Epidermal melanocyte (primary cell): ENCODE measurements around the gene SLC30A9.

Experiments
- DNase-seq: peaks from one replicate; pipeline ENCODE4 v3.0.0; 2011; ENCODE audit warnings: low spot score; ENCODE audit not compliant: insufficient read length

SLC30A9 gene

DNA sequence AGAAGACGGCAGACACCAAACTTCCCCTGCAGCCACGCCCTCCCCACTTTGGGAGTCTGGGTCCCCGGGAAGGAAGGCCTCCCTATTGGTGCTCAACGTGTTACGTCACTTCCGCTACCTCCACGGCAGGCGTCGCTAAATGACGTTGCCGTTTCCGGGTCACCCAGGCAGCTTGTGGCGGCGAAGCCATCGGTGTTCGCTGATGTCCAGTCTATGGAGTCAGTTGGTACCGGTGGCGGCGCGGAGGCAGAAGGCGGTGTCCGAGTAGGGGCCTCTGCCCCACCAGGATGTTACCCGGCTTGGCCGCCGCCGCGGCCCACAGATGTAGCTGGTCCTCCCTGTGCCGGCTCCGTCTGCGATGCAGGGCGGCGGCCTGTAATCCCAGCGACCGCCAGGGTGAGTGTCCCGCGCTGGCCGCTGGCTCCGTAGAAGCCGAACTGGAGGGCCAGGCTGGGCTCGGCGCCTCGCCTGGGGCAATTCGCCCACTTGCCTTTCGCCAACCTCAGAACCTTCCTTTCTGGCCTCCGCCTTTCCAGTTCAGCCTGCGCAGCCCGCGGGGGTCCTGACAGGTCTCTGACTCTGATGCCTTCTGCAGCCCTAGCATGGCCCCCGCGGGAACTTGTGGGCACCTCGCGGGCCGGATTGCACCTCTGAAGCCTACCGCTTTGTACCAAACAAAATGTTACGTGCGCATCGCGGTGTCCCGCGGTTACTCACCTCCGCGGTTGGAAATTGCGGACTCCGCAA is at the start of gene SLC30A9:
Gene SLC30A9 (plus strand): TSS at position 166 of the 747 bp plus-strand sequence. CDS start 122 bp downstream, at position 288.
- peak; percentile 99 for DNase-seq

DNA sequence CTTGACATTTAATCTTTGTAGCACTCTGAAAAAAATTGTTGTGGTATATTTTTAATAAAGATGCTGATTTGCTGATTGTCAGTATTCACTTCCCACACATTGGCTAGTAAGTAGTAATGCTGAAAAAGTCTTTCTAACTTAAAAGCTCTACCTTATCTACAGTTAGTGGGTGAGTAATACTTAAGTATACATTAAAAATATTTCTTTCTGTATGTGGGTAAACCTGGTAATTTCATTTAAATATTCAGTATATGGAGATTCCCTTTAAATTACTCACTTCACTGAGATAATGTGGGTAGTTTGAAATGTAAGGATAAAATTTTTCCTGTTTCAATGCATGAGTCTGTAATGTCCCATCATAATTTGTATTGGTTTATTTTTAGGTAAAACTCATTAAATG is 49.5 kb upstream of the SLC30A9 start:
- DNase-seq: no peak

DNA sequence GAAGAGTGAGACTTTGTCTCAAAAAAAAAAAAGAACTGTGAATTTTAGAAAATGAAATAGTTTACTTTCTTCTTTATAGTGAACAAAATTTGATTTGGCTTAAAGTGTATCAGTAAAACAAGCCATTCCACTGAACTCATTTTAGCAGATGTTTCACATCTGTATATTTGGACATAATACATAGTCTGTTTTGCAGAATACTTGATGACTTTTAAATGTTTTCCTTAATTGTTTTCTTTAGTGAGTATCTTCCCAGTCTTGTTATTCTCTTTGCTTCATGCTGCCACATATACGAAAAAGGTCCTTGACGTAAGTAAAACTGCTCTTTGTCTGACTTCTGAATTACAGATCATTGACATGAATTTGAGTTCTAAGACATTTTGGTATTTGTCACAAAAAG is 46.8 kb upstream of the SLC30A9 start:
- DNase-seq: no peak

DNA sequence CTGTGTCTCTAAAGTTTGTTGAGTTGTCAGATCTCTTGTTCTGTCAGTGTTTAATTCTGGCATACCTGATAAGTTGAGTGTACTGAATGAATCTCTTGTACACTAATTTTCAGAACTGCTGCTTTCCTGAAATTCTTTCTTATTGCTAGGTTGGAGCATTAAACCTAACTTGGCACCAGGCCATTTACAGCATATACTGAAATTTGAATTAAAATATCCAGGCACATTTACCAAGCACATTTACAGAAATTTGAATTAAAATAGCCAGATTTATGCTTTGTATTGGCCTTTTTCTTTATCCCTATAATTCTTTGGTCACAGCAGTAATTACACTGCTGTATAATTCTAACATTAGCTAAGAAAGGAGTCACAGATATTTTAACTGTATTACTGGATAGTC is 46.2 kb upstream of the SLC30A9 start:
- no peak for DNase-seq

DNA sequence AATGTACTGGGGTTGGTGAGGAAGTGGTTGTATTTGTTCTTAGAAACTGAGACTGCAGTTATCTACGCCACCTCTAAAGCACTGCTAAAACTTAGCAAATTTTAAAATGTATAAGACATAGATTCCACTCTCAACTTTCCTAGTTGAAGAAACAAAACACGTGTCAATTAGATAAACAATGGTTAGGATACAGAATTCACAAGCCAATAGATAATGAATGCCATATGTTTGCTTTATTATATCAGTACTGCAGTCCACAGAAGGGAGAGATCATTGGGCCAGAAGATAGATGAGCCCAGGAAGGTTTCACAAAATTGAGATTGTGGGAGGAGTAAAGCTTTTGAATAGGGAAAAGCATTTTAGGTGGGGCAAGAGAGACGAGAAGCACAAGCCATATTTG is 40.8 kb upstream of the SLC30A9 start:
- DNase-seq: no peak

DNA sequence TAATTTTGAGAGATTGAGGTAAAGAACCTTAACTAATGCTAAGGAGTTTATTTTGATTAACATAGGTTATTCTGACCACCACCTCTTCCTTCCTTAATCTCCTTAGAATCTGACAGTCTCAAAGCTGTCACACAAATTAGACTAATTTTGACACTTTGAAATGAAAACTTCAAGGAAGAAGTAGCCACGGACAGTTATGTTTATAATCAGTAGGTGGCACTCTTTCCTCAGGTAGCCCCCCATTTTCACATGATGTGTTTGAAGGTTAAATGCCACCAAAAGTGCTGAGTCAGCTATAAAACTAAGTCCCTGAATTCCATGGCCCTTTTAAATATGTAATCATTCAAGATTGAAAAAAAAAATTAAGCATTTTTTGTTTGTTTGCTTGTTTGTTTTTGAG is 32.7 kb upstream of the SLC30A9 start:
- DNase-seq: no peak

DNA sequence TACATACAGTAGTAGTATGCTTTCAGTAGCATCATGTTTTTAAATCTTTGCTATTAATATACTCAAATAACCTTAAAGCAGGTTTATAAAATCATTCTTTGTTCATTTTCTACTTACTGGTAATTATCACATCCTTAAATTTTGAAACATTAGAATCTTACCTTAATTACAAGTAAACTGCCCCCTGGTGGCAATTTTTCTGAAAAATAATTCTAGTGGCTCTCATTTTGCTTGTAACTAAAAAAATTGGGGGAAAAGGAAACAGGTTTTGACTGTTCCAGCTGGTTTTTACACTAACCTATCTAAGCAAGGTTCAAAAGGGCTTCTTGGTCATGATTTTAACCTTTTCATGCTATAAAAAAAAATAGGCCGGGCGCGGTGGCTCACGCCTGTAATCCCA is 27.2 kb upstream of the SLC30A9 start:
- no peak for DNase-seq

DNA sequence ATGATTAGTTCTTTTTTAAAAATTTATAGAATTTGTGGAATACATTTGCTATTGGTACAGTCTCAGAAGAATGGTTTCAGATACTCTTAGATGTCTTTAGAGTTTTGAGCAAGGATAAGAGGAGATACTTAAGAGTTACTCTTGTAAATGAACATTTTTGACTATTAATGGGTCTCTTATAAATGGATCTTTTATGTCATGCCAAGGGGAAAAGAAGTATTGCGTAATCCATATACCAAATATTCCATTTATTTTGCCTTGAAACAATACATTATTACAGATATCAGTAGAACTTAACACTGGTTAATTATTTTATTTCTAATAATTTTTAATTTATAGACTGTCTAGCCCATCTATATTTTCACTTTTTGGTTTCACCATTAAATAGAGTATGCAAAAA is 25.9 kb upstream of the SLC30A9 start:
- no peak for DNase-seq

DNA sequence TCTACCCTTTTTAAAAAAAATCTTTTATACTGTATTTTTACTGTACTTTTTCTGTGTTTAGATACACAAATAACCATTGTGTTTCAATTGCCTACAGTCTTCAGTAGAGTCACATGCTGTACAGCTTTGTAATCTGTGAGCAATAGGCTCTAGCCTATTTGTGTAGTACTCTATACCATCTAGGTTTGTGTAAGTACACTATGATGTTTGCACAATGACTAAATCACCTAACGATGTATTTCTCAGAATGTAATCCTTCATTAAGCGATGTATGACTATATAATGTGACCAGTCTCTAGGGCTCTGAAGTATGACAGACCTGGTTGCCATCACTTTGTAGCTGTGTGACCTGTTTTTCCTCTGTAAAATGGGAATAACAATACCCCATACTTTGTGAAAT is 22.9 kb upstream of the SLC30A9 start:
- DNase-seq: no peak

DNA sequence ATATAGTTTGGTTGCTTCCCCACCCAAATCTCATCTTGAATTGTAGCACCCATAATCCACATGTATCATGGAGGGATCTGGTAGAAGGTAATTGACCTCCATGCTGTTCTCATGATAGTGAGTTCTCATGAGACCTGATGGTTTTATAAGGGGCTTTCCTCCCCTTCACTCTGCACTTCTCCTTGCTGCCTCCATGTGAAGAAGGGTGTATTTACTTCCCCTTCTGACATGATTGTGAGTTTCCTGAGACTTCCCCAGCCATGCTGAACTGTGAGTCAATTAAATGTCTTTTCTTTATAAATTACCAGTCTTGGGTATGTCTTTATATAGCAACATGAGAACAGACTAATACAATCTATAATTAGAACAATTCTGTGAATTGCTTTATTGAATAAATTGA is 20.7 kb upstream of the SLC30A9 start:
- DNase-seq: no peak

DNA sequence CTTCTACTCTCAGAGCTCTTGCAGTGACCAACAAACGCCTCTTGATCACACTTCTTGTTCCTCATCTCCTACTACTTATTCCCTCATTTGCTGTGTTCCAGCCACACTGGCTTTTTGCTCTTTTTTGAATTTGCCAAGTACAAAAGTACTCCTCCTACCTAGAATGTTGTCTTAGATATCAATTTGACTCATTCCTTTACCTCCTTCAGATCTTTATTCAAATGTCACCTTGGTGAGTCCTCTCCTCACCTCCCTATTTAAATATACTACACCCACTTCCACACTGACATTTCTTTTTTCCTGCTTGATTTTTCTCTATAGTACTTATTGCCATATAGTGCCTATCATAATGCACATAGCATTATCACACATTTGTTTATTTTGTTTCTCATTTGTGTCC is 15.0 kb upstream of the SLC30A9 start:
- DNase-seq: no peak

DNA sequence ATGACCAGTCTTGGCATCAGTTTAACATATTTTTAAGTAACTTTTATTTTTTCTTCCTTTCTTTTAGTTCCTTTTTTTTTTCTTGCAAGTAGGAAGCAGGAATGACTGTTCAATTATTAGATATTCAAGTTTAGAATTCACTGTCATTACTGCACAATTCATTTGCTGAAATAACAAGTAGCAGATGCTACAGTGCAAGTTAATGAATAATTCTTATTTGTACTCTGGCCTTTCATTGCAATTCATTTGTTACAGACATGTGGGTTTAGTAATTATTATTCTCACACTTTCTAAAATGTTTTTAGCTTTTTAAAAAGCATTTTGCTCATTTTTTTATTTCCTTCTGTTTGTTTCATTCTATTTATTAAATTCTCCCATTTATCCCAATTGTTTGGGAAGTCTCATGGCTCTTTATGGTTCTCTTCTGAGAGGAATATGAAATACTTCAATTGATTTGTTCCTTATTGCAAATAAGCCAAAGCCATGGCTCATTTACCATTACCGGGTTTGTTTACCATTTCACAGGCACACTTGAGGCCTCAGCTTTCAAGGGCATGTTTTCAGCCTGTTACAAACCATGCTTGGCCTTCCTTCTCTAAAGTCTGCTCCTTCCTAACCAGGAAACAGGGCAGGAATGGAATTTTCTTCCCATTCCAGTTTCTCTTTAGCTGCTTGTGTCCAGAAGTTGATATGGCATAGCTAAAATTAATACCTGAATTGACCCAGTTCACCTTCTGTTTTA is 13.4 kb upstream of the SLC30A9 start:
- DNase-seq: no peak

DNA sequence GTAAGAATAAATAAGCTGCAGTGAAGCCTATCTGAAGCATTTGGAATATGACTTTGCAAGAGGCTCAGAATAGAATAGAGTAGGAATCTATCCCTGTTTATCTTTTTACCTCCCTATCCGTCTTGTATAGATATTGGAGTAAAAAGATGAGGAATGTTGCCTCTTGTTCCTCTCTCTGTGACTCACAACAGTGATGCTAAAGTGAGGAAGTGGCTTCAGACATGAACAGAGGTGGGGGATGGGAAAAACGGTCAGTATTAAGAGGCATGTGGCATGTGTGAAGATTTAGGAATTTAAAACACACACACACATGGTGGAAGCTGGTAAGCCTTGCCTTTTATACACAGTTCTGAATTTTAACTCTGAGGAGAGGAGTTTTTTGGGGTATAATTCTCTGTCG is 12.6 kb upstream of the SLC30A9 start:
- no peak for DNase-seq

DNA sequence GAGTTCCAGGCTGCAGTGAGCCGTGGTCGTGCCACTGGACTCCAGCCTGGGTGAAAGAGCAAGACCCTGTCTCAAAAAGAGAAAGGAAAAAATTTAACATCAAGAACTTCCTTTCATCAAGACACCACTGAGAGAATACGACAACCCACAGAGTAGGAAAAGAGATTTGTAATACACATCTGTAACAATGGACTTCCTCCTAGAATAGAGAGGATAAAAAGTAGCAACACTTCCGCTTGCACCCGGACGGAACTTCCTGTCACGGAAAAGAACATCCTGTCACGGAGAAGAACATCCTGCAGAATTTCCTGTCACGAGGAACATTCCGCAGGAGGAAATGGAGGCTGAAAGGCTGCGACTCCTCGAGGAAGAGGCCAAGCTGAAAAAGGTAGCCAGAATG is 8.9 kb upstream of the SLC30A9 start, which contains the start of gene DCAF4L1:
Gene DCAF4L1 (plus strand): TSS at position 301 of the 400 bp plus-strand sequence. CDS start 37 bp downstream, at position 338.
- DNase-seq: no peak

DNA sequence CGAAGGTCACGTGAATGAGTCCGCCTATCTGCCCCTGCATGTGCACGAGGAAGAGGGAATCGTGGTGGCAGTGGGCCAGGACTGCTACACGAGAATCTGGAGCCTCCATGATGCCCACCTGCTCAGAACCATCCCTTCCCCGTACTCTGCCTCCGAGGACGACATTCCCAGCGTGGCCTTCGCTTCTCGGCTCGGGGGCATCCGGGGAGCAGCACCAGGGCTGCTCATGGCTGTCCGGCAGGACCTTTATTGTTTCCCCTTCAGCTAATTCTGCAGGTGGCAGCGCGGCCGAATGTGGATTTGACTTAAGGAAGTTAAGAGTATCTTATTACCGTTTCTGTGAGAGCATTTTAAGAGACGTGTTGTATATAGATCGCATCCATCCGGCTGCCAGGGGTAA is 7.6 kb upstream of the SLC30A9 start:
- DNase-seq: no peak

DNA sequence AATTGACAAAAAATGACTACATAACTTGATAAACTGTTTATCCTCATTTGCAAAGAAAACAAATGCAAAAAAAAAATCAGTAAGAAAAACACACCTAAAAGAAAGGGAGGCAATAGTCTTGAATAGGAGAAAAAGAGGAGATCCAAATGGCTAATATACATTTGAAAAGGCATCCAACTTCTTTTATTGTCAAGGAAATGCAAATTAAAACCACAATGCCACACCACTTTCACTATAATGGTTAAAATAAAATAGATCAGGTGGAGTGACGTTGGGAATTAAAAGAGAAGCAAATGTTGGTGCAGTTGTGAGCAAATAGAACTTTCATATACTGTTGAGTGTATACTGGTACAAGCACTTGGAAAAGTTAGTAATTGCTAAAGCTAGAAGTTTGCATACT is 5.2 kb upstream of the SLC30A9 start:
- no peak for DNase-seq

DNA sequence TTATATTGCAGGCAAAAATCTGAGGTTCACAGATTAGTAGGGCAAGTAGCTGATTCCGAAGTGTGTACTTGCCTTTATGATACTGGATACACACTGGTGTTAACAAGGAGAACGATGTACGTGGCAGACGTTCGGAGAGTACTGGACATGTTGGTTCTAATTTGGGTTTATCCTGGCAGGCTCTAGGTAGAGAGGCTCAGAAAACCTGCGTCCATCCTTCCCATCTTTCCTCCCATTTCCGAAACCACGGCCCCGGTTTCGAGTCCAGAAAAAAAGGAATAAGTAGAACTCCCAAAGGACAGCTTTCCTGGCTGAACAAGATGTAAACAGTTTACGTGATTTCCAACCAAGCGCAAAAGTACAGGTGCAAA is 351 bp upstream of the SLC30A9 start:
- no peak for DNase-seq

DNA sequence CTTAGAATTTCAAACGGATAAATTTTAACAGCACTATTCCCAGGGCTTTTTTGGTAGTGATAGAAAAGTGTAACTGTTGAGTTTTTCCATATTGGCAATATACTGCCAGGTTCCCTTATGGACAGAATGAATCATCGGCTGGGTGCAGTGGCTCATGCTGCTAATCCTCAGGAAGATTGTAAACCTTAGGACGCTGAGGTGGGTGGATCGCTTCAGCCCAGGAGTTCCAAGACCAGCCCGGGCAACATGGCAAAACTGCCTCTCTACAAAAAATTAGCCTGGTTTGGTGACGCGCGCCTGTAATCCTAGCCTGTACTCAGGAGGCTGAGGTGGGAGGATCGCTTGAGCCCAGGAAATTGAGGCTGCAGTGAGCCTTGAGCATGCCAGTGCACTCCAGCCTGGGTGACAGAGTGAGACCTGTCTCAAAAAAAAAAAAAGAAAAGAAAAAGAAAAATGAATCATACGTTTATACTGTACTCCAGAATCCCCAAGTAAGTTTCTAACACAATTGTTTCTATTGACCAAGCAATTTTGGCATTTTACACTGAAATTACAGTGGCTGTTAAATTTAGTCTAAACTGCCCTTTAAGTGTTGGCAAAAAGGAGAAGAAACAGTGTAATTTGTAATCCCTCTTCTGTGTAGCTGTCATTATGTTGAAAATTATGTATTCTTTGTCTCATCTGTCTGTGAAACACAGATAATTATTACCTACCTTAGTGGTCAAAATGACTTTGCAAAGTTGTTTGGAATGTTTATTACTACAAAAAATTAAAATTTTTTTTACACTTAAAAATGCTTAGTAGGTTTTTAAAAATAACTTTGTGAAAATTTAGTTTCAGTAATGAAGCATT is 1.8 kb downstream of the SLC30A9 start:
- no peak for DNase-seq

DNA sequence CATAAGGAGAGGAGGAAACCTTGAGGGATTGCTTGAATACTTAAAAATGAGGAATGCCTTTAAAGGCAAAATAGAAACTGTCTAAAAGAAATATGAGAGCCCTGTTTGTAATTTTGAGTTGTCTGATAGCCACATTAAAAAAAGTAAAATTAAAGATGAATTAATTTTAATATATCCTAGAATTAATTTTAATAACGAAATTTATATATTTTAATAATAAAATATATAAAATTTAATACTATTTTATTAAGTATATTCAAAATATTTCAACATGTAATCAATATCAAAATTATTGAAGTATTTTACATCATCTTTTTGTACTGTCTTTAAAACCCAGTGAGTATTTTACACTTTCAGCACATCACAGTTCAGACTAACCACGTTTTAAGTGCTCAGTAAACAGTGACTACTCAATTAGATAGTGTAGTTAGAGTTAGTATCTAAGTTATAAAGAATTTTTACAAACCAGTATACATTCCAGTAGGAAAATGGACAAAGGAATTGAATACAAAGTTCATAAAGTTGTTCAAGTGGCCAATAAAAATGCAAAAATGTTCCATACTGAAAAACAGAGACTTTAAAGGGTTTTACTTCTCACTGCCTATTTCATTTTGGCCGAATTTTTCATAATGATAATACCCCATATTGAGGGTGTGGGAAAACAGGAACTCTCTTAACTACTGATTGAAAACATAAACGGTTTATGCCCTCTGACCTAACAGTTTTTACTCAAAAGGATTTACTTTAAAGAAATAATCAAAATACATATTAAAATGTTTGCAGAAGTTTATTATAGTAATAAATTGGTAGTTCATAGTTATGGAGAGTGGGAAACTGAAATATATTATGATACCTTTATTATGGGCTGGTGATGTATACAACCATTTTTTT is 2.9 kb downstream of the SLC30A9 start:
- no peak for DNase-seq

DNA sequence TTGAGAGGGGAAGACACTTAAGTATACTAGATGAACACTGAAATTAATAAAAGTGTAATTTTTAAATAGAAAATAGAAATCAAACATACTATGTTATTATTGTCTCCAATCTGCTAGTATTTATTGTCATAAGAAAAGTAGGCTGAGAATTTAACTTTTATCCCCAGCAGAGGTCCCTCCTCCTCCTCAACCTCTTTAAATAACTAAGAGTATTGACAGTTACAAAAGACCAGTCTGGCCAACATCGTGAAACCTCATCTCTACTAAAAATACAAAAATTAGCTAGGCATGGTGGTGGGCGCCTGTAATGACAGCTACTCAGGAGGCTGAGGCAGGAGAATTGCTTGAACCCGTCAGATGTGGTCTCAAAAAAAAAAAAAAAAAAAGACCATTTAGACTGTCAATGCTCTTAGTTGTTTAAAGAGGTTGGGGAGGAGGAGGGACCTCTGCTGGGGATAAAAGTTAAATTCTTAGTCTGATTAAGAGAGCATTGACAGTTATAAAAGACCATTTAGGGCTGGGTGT is 4.2 kb downstream of the SLC30A9 start:
- DNase-seq: no peak

DNA sequence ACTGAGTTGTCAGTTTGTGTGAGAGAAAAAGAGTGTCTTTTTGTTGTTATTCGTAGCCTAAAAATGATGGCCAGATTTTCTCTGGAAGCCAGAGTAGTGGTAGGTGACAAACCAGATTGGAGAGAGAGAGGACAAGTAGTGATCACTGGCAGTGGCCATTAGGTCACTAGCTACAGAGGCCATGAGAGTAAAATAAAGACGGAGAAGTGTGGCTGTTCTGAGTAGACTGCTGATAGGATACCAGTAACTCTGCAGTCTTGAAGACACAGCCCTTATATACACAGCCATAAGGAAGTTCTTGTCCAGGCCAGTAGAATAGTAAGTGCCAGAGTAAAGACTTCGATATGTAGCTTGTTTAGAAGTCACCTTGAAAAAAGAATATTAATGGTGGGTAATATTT is 7.7 kb downstream of the SLC30A9 start:
- no peak for DNase-seq
